Thoracic aorta (tissue), 2 donors: ENCODE data around the gene PALD1. TPM values are rescaled to one million over a fixed set of nuclear protein-coding genes. Genes with fewer than 3 reads are reported as not detected.

Source experiments
- ATAC-seq: fragments of 150-250 bp; one replicate; pipeline ENCODE4 v1.8.0; 2017; ENCODE audit warnings: low read depth; ENCODE audit not compliant: insufficient number of reproducible peaks, low FRiP score
- DNase-seq: peaks from one replicate; pipeline ENCODE4 v3.0.0-alpha.2; 2020; ENCODE audit warnings: low spot score
- H3K27ac ChIP-seq, 2 donors: fragments of 200-600 bp; sonication (generic); 1 replicate in 1 of 2; 2 replicates in 1 of 2; pipeline ENCODE4 v1.5.1; 2016; ENCODE audit warnings: mild to moderate bottlenecking in 2 of 2, moderate library complexity in 2 of 2
- H3K27me3 ChIP-seq: fragments of 200-600 bp; sonication (generic); replicated peaks from 2 replicates; pipeline ENCODE4 v1.6.0; 2016; ENCODE audit warnings: mild to moderate bottlenecking; ENCODE audit not compliant: insufficient read depth
- H3K36me3 ChIP-seq: fragments of 200-600 bp; sonication (generic); one replicate; pipeline ENCODE4 v1.5.1; 2016
- H3K4me1 ChIP-seq, 2 donors: fragments of 200-600 bp; sonication (generic); 1 replicate in 1 of 2; 2 replicates in 1 of 2; pipeline versions ENCODE4 v1.5.1 to v1.6.0; 2016; ENCODE audit warnings: low read depth in 2 of 2, mild to moderate bottlenecking in 1 of 2; ENCODE audit not compliant: control insufficient read depth in 1 of 2
- H3K4me3 ChIP-seq: fragments of 200-600 bp; sonication (generic); 2 replicates; pipeline ENCODE4 v1.5.1; 2016; ENCODE audit warnings: mild to moderate bottlenecking
- H3K9me3 ChIP-seq: fragments of 200-600 bp; sonication (generic); 2 replicates; pipeline ENCODE4 v1.5.1; 2016
- CTCF ChIP-seq: fragments of 200-600 bp; sonication (generic); IDR thresholded peaks from one replicate; pipeline ENCODE4 v1.5.1; 2019; ENCODE audit warnings: antibody characterized with exemption
- total RNA-seq, 2 donors: library from RNA; depleted of rRNA; stranded (reverse); fragments of >200 nt; gene quantifications; one replicate each; pipeline versions ENCODE4 v1.1.0 to v1.2.3, GENCODE V29; 2016

The PALD1 gene
- total RNA-seq: 10 to 100 TPM; 19.5 to 19.7 TPM

- peaks cover 33 to 54% of the 10 kb centered on the region in 2 donors for H3K4me1 ChIP-seq
- no peaks in the 10 kb centered on the region for H3K9me3 ChIP-seq
- H3K27me3 ChIP-seq: no peaks in the 10 kb centered on the region
- no peak for DNase-seq
- TF ChIP-seq CTCF: no peak
- peak within 1 kb of the TSS; percentile 81 for H3K4me3 ChIP-seq
- peak; percentile 21 for ATAC-seq
- no peaks in the 10 kb centered on the region for H3K36me3 ChIP-seq
- peak within 1 kb of the TSS; percentile 50 to 55 for H3K27ac ChIP-seq
These were observed at the start of gene PALD1 for GRCh38 chr10:70478191-70479164. TSS of gene PALD1 (plus strand) at chr10:70478767. CDS start at chr10:70525952, 47,185 bp downstream.

GRCh38 chr10:70430493-70431445, 47.8 kb upstream of the PALD1 start:
- H3K9me3 ChIP-seq: no peaks in the 10 kb centered on the region
- no peak for TF ChIP-seq CTCF
- H3K4me3 ChIP-seq: no peak overlapping the region
- peak; percentile 63 for ATAC-seq
- DNase-seq: peak; percentile 45
- peaks cover 4 to 52% of the 10 kb centered on the region in 2 donors for H3K4me1 ChIP-seq
- no peaks in the 10 kb centered on the region for H3K27me3 ChIP-seq
- peak overlapping the region; percentile 59 to 61 for H3K27ac ChIP-seq
- H3K36me3 ChIP-seq: peaks cover 22% of the 10 kb centered on the region

GRCh38 chr10:70432101-70432500, 46.5 kb upstream of the PALD1 start:
- H3K9me3 ChIP-seq: no peaks in the 10 kb centered on the region
- H3K4me1 ChIP-seq: peaks cover 4 to 52% of the 10 kb centered on the region in 2 donors
- no peaks in the 10 kb centered on the region for H3K27me3 ChIP-seq
- no peak overlapping the region for H3K4me3 ChIP-seq
- no peak for ATAC-seq
- H3K27ac ChIP-seq: no peak overlapping the region
- peaks cover 11% of the 10 kb centered on the region for H3K36me3 ChIP-seq
- no peak for TF ChIP-seq CTCF
- no peak for DNase-seq

GRCh38 chr10:70432561-70433263, 45.9 kb upstream of the PALD1 start:
- TF ChIP-seq CTCF: no peak
- ATAC-seq: no peak
- H3K27me3 ChIP-seq: no peaks in the 10 kb centered on the region

More at GRCh38 chr10:70432561-70433263, 45.9 kb upstream of the PALD1 start:
- Histone ChIP-seq H3K4me3 (no peak overlapping the region), H3K36me3 (peaks cover 8% of the 10 kb centered on the region), H3K27ac (peak overlapping the region in 1 of 2 donors; percentile 44), H3K4me1 (peaks cover 4 to 52% of the 10 kb centered on the region in 2 donors), H3K9me3 (no peaks in the 10 kb centered on the region)
- no peak for DNase-seq
